C1 segment of cervical spinal cord (tissue), 14 donors: Measurements from ENCODE around the gene MYMX.

Source experiments
- DNase-seq, 14 donors: peaks; one replicate each; lab custom pipeline; 2025; lab: John Stamatoyannopoulos, UW

MYMX gene

GRCh38 chr6:44250718-44251123 lies 34.0 kb downstream of the MYMX start:
- no peak for DNase-seq

- no peak for DNase-seq
Observed at GRCh38 chr6:44251576-44252524, 35.1 kb downstream of the MYMX start.

GRCh38 chr6:44253307-44254101 lies 36.8 kb downstream of the MYMX start:
- peak in 1 of 14 donors; percentile 25 for DNase-seq

GRCh38 chr6:44254191-44255104 lies 37.7 kb downstream of the MYMX start:
- DNase-seq, result no peak

- no peak for DNase-seq
Observed at GRCh38 chr6:44255105-44255808, 38.5 kb downstream of the MYMX start.

GRCh38 chr6:44255871-44256774 lies 39.4 kb downstream of the MYMX start:
- peak in 1 of 14 donors; percentile 66 for DNase-seq

- no peak for DNase-seq
Observed at GRCh38 chr6:44256775-44257024, 40.0 kb downstream of the MYMX start.

GRCh38 chr6:44257025-44257752 lies 40.5 kb downstream of the MYMX start, which contains the start of gene SLC35B2:
TSS of gene SLC35B2 (minus strand) at chr6:44257528. CDS start at chr6:44257410, 118 bp downstream.
- peak in 13 of 14 donors; percentile 76 to 95 (median 90) for DNase-seq

GRCh38 chr6:44257753-44258324 lies 41.1 kb downstream of the MYMX start:
- no peak for DNase-seq

GRCh38 chr6:44258325-44258863 lies 41.7 kb downstream of the MYMX start:
- DNase-seq, result no peak

GRCh38 chr6:44258921-44259320 lies 42.2 kb downstream of the MYMX start:
- no peak for DNase-seq

- no peak for DNase-seq
Observed at GRCh38 chr6:44260011-44260410, 43.3 kb downstream of the MYMX start.

- no peak for DNase-seq
Observed at GRCh38 chr6:44260451-44261297, 43.9 kb downstream of the MYMX start.

GRCh38 chr6:44261581-44261980 lies 44.9 kb downstream of the MYMX start:
- DNase-seq, result no peak

- no peak for DNase-seq
Observed at GRCh38 chr6:44262467-44263353, 46.0 kb downstream of the MYMX start.

- peak in 1 of 14 donors; percentile 19 for DNase-seq
Observed at GRCh38 chr6:44263354-44264100, 46.8 kb downstream of the MYMX start.
